Neural cell (in vitro differentiated cells): ENCODE measurements around the gene WDR4. TPM values are rescaled to one million over a fixed set of nuclear protein-coding genes. Genes with fewer than 3 reads are reported as not detected.
"Not testable (repeated sequence)": the region's sequence is repeated elsewhere in the genome, so short reads cannot be mapped to it uniquely, and the experiment has no call there.

ENCODE experiments used
- H2AFZ ChIP-seq: fragments of 200-600, 300-800 bp; sonication (generic), shearing (Covaris generic); 2 replicates; pipeline ENCODE4 v1.6.0; 2014; ENCODE audit warnings: low read depth, mild to moderate bottlenecking, antibody characterized with exemption, low read length, moderate library complexity
- H3F3A ChIP-seq: fragments of 200-600 bp; shearing (Covaris generic); 2 replicates; pipeline ENCODE4 v1.6.1; 2016; ENCODE audit warnings: mild to moderate bottlenecking, moderate library complexity, mixed read lengths, antibody characterized with exemption, low read length; ENCODE audit not compliant: insufficient read depth, poor library complexity, severe bottlenecking
- H3K27ac ChIP-seq: fragments of 200-600, 300-800 bp; sonication (generic), shearing (Covaris generic); 2 replicates; pipeline ENCODE4 v1.5.1; 2014; ENCODE audit warnings: mild to moderate bottlenecking, low read length, moderate library complexity
- H3K27me3 ChIP-seq: fragments of 300-800, 200-600 bp; sonication (generic), shearing (Covaris generic); 2 replicates; pipeline ENCODE4 v1.6.0; 2014; ENCODE audit warnings: mild to moderate bottlenecking, low read depth, low read length, moderate library complexity; ENCODE audit not compliant: insufficient read depth
- H3K36me3 ChIP-seq: fragments of 300-800, 200-600 bp; sonication (generic), shearing (Covaris generic); 2 replicates; pipeline ENCODE4 v1.5.1; 2014; ENCODE audit warnings: mild to moderate bottlenecking, antibody characterized with exemption, low read length, moderate library complexity; ENCODE audit not compliant: insufficient read depth
- H3K4me2 ChIP-seq: fragments of 300-800, 200-600 bp; sonication (generic), shearing (Covaris generic); 2 replicates; pipeline ENCODE4 v1.6.0; 2014; ENCODE audit warnings: mild to moderate bottlenecking, low read length
- H3K4me3 ChIP-seq: fragments of 300-800, 200-600 bp; sonication (generic), shearing (Covaris generic); 2 replicates; pipeline ENCODE4 v1.5.1; 2014; ENCODE audit warnings: mild to moderate bottlenecking, low read length, moderate library complexity
- H3K79me2 ChIP-seq: fragments of 200-600 bp; shearing (Covaris generic); replicated peaks from 2 replicates; pipeline ENCODE4 v1.6.0; 2014; ENCODE audit warnings: mild to moderate bottlenecking, low read length, moderate library complexity; ENCODE audit not compliant: insufficient read depth
- H3K9ac ChIP-seq: fragments of 300-800, 200-600 bp; sonication (generic), shearing (Covaris generic); 2 replicates; pipeline ENCODE4 v1.6.1; 2016; ENCODE audit warnings: mild to moderate bottlenecking, low read length, mixed read lengths
- H3K9me2 ChIP-seq: fragments of 200-600 bp; shearing (Covaris generic); 2 replicates; pipeline ENCODE4 v1.6.1; 2016; ENCODE audit warnings: mild to moderate bottlenecking, low read length, mixed read lengths; ENCODE audit not compliant: insufficient read depth
- H3K9me3 ChIP-seq: fragments of 200-600, 300-800 bp; sonication (generic), shearing (Covaris generic); 2 replicates; pipeline ENCODE4 v1.6.1; 2016; ENCODE audit warnings: mild to moderate bottlenecking, mixed run types, low read length, moderate library complexity, mixed read lengths
- H4K20me1 ChIP-seq: fragments of 200-600 bp; shearing (Covaris generic); 2 replicates; pipeline ENCODE4 v1.6.1; 2016; ENCODE audit warnings: mild to moderate bottlenecking, mixed run types; ENCODE audit not compliant: insufficient read depth
- CTCF ChIP-seq: fragments of 450-650 bp; IDR thresholded peaks from 2 replicates; pipeline ENCODE4 v1.5.1; 2014; ENCODE audit warnings: antibody characterized with exemption, mild to moderate bottlenecking, moderate library complexity; ENCODE audit not compliant: poor library complexity, severe bottlenecking
- EP300 ChIP-seq: fragments of 450-650 bp; conservative IDR thresholded peaks from 2 replicates; pipeline ENCODE4 v1.6.1; 2014; ENCODE audit warnings: antibody characterized with exemption, mild to moderate bottlenecking, moderate library complexity; ENCODE audit not compliant: poor library complexity, severe bottlenecking
- EZH2 ChIP-seq: fragments of 200-600, 300-800 bp; shearing (Covaris generic), sonication (generic); IDR thresholded peaks from 2 replicates; pipeline ENCODE4 v1.6.1; 2014; ENCODE audit warnings: antibody characterized with exemption, low read length, borderline replicate concordance, mild to moderate bottlenecking; ENCODE audit not compliant: insufficient read depth, poor library complexity, severe bottlenecking
- MXI1 ChIP-seq: fragments of 450-650 bp; conservative IDR thresholded peaks from 2 replicates; pipeline ENCODE4 v1.6.1; 2014; ENCODE audit warnings: antibody characterized with exemption, mild to moderate bottlenecking; ENCODE audit not compliant: poor library complexity, severe bottlenecking
- POLR2AphosphoS5 ChIP-seq: IDR thresholded peaks from 2 replicates; pipeline ENCODE4 v1.6.1; 2012
- RAD21 ChIP-seq: fragments of 450-650 bp; conservative IDR thresholded peaks from 2 replicates; pipeline ENCODE4 v1.6.1; 2014; ENCODE audit warnings: antibody characterized with exemption, mild to moderate bottlenecking, moderate library complexity
- REST ChIP-seq: IDR thresholded peaks from 2 replicates; pipeline ENCODE4 v1.6.1; 2012; ENCODE audit warnings: borderline replicate concordance
- SMC3 ChIP-seq: fragments of 450-650 bp; conservative IDR thresholded peaks from 2 replicates; pipeline ENCODE4 v1.6.1; 2014; ENCODE audit warnings: antibody characterized with exemption, mild to moderate bottlenecking, moderate library complexity; ENCODE audit not compliant: poor library complexity
- TAF1 ChIP-seq: IDR thresholded peaks from 2 replicates; pipeline ENCODE4 v1.6.1; 2012; ENCODE audit warnings: low read depth
- polyA plus RNA-seq: library from polyadenylated mRNA; depleted of rRNA; stranded (reverse); fragments of >200 nt; gene quantifications from 2 replicates; pipeline ENCODE4 v1.2.3, GENCODE V29; 2014

Gene WDR4
- polyA plus RNA-seq, 1 donor from 2014 or later: 9.2 TPM

- Histone ChIP-seq H4K20me1 (no peaks in the 10 kb centered on the region), H3K27ac (no peak overlapping the region), H3K27me3 (no peaks in the 10 kb centered on the region), H3F3A (no peaks in the 10 kb centered on the region), H3K9ac (no peak overlapping the region), H3K79me2 (no peaks in the 10 kb centered on the region), H3K4me2 (no peak overlapping the region), H3K36me3 (no peaks in the 10 kb centered on the region), H3K4me3 (no peak overlapping the region), H3K9me3 (peaks cover 2% of the 10 kb centered on the region), H2AFZ (no peak overlapping the region), H3K9me2 (no peaks in the 10 kb centered on the region)
- no peak for TF ChIP-seq EP300
Observed at GRCh38 chr21:42809171-42809570, 70.2 kb downstream of the WDR4 start.

GRCh38 chr21:42807938-42808613 lies 71.3 kb downstream of the WDR4 start:
- no peaks in the 10 kb centered on the region for H3K27me3 ChIP-seq
- no peaks in the 10 kb centered on the region for H4K20me1 ChIP-seq
- H3K79me2 ChIP-seq: no peaks in the 10 kb centered on the region
- no peaks in the 10 kb centered on the region for H3F3A ChIP-seq
- TF ChIP-seq MXI1 (no peak), RAD21 (no peak), CTCF (no peak), REST (no peak), TAF1 (no peak), EP300 (no peak), EZH2 (no peak), SMC3 (no peak), POLR2AphosphoS5 (no peak)
- no peak overlapping the region for H3K27ac ChIP-seq
- no peak overlapping the region for H2AFZ ChIP-seq
- no peak overlapping the region for H3K9ac ChIP-seq
- H3K9me2 ChIP-seq: no peaks in the 10 kb centered on the region
- no peak overlapping the region for H3K4me3 ChIP-seq
- no peaks in the 10 kb centered on the region for H3K36me3 ChIP-seq
- no peaks in the 10 kb centered on the region for H3K9me3 ChIP-seq
- no peak overlapping the region for H3K4me2 ChIP-seq

- H4K20me1 ChIP-seq, H3K9ac ChIP-seq, H3K27ac ChIP-seq, H3K9me3 ChIP-seq, H3K79me2 ChIP-seq, H3K27me3 ChIP-seq, H3K4me3 ChIP-seq, H3F3A ChIP-seq, H3K36me3 ChIP-seq, H2AFZ ChIP-seq, H3K4me2 ChIP-seq, H3K9me2 ChIP-seq: not testable (repeated sequence)
Observed at GRCh38 chr21:42807293-42807895, 71.9 kb downstream of the WDR4 start.
